Measurements from ENCODE around the gene SCARB1.

SCARB1 gene

DNA sequence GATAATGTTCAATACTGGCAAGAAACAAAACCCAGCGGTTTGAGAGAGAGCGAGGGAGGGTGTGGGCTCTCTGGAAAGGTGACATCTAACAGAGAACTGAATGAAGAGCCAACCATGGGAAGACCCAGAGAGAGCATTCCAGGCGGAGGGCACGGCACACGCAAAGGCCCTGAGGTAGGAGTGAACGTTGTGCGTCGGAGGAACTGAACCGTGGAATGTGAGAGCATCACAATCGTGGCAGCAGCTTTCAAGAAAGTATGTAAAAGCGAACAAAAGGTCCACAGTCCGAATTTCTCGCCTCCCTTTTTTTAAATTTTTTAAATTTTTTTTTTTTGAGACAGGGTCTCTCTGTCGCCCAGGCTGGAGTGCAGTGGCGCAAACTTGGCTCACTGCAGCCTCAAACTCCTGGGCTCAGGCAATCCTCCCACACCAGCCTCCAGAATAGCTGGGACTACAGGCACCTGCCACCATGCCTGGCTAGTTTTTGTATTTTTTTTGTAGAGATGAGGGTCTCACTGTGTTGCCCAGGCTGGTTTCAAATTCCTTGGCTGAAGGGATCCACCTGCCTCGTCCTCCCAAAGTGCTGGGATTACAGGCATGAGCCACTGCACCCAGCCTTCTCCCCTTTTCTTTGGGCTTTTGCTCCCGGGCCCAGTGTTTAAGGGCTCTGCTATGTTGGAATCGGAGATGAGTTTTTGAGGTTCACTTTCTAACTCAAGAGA lies 15.3 kb upstream of the SCARB1 start:
- no peaks in the 10 kb centered on the region for H3K4me1 ChIP-seq (ENCODE audit: control insufficient read depth in 1 of 2, insufficient read depth in 2 of 2, low read length in 2 of 2)
- no peaks in the 10 kb centered on the region for H3K9me3 ChIP-seq (ENCODE audit: control insufficient read depth in 1 of 2, low read length in 2 of 2)
- no peaks in the 10 kb centered on the region for H3K27me3 ChIP-seq (ENCODE audit: low read depth, low read length)
- H3K27ac ChIP-seq (ENCODE audit: low read length) = no peak overlapping the region
- H3K36me3 ChIP-seq (ENCODE audit: control insufficient read depth in 1 of 2, insufficient read depth in 2 of 2, low read length in 2 of 2) = no peaks in the 10 kb centered on the region
- H3K4me3 ChIP-seq (ENCODE audit: low read depth in 1 of 2, low read length in 2 of 2) = no peak overlapping the region

DNA sequence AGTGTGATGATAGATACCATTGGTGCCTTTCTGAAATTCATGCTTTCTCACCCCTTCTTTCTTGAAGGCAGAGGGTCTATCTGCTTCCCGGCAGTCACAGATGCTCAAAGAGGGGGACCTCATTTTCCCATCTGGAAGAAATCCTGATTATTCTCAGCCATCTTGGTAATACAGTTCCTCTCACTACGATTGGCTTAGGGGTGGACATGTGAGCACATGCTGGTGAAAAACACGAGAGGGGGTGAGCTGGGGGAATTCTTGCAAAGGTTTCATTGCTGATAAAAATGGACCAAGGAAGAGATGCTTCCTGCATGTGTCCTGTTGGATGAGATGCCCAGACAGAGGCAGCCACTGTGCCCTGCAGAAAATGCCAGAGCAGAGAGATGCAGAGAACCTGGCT lies 13.8 kb upstream of the SCARB1 start:
- H3K9me3 ChIP-seq (ENCODE audit: control insufficient read depth in 1 of 2, low read length in 2 of 2) = no peaks in the 10 kb centered on the region
- H3K36me3 ChIP-seq (ENCODE audit: control insufficient read depth in 1 of 2, insufficient read depth in 2 of 2, low read length in 2 of 2) = no peaks in the 10 kb centered on the region
- H3K27me3 ChIP-seq (ENCODE audit: low read depth, low read length) = no peaks in the 10 kb centered on the region
- no peaks in the 10 kb centered on the region for H3K4me1 ChIP-seq (ENCODE audit: control insufficient read depth in 1 of 2, insufficient read depth in 2 of 2, low read length in 2 of 2)
- H3K27ac ChIP-seq (ENCODE audit: low read length) = no peak overlapping the region
- H3K4me3 ChIP-seq (ENCODE audit: low read depth in 1 of 2, low read length in 2 of 2) = no peak overlapping the region

DNA sequence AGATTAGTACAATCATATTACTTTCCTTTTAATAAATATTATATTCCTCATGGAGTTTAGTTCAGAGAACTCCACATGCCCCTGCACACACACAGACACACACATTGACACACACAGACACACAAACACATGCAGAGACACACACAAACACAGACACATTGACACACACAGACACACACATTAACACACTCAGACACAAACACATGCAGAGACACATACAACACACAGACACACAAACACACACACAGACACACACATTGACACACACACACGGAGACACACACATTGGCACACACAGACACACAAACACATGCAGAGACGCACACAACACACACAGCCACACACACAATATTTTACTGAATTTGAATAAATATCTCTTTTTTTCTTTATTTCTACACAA lies 12.5 kb upstream of the SCARB1 start:
- Histone ChIP-seq H3K36me3 (ENCODE audit: control insufficient read depth in 1 of 2, insufficient read depth in 2 of 2, low read length in 2 of 2) (no peaks in the 10 kb centered on the region), H3K27me3 (ENCODE audit: low read depth, low read length) (no peaks in the 10 kb centered on the region), H3K9me3 (ENCODE audit: control insufficient read depth in 1 of 2, low read length in 2 of 2) (no peaks in the 10 kb centered on the region), H3K27ac (ENCODE audit: low read length) (no peak overlapping the region), H3K4me1 (ENCODE audit: control insufficient read depth in 1 of 2, insufficient read depth in 2 of 2, low read length in 2 of 2) (no peaks in the 10 kb centered on the region), H3K4me3 (ENCODE audit: low read depth in 1 of 2, low read length in 2 of 2) (no peak overlapping the region)

DNA sequence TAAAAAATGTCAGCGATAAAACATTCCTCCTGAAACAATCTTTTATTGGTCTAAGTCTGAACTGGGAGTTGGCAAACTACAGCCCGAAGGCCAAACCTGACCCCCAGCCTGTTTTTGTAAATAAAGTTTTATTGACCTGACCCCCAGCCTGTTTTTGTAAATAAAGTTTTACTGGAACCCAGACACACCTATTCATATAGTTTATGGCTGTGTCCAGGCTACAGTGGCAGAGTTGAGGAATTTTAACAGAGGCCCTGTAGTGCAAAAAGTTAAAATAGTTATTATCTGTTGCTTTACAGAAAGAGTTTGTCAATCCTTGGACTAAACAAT lies 12.1 kb upstream of the SCARB1 start:
- Histone ChIP-seq H3K27me3 (ENCODE audit: low read depth, low read length) (no peaks in the 10 kb centered on the region), H3K27ac (ENCODE audit: low read length) (no peak overlapping the region), H3K36me3 (ENCODE audit: control insufficient read depth in 1 of 2, insufficient read depth in 2 of 2, low read length in 2 of 2) (no peaks in the 10 kb centered on the region), H3K4me3 (ENCODE audit: low read depth in 1 of 2, low read length in 2 of 2) (no peak overlapping the region), H3K9me3 (ENCODE audit: control insufficient read depth in 1 of 2, low read length in 2 of 2) (no peaks in the 10 kb centered on the region), H3K4me1 (ENCODE audit: control insufficient read depth in 1 of 2, insufficient read depth in 2 of 2, low read length in 2 of 2) (no peaks in the 10 kb centered on the region)

DNA sequence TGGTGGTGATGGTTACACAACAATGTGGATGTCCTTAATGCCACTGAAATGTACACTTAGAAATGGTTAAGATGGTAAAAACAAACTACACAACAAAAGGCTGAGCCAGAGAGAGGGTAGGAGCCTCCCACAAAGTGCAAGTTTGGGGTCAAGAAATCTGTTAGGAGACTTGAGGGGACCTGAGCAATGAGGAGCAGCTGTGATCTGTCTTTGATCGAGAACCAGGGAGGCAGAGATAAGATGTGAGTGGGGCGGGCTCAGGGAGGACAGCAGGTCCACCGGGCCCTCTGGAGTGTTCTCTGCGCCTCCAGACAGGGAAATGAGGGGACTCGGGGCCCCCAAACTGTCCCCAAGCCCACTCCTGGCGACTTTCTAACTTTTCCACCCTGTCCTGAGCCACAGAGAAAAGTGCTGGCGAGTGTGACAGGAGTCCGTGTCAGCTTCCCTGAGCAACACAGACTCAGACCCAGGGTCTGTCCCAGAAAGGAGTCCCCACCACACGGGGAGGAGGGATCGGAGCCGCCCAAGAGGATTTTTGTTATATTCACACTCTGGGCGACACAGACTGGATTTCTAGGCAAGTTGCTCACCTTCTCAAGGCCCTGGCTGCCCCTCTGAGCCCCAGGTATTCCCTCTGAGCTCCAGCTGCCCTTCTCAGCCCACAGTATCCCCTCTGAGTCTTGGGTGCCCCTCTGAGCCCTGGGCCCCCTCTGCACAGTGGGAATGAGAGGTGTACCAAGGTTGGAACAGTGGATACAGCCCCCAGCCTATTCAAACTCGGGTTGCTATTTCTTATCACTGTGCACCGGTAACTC lies 11.5 kb upstream of the SCARB1 start:
- H3K9me3 ChIP-seq (ENCODE audit: control insufficient read depth in 1 of 2, low read length in 2 of 2) = no peaks in the 10 kb centered on the region
- H3K27ac ChIP-seq (ENCODE audit: low read length) = no peak overlapping the region
- no peaks in the 10 kb centered on the region for H3K36me3 ChIP-seq (ENCODE audit: control insufficient read depth in 1 of 2, insufficient read depth in 2 of 2, low read length in 2 of 2)
- H3K27me3 ChIP-seq (ENCODE audit: low read depth, low read length) = no peaks in the 10 kb centered on the region
- H3K4me3 ChIP-seq (ENCODE audit: low read depth in 1 of 2, low read length in 2 of 2) = no peak overlapping the region
- no peaks in the 10 kb centered on the region for H3K4me1 ChIP-seq (ENCODE audit: control insufficient read depth in 1 of 2, insufficient read depth in 2 of 2, low read length in 2 of 2)

DNA sequence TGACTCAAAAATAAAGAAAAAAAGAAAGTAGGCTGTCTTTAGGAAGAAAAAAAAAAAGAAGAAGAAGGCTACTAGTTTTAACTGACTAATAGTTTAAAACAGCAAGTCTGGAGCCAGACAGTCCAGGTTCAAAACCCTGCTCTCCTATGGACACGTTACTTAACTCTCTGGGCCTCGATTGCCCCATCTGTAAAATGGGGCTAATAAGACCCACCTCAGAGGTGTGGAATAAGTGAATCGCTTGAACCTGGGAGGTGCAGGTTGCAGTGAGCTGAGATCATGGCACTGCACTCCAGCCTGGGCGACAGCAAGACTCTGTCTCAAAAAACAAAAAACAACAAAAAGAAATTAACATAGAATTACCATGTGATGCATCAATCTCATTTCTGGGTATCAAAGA lies 10.5 kb upstream of the SCARB1 start:
- Histone ChIP-seq H3K36me3 (ENCODE audit: control insufficient read depth in 1 of 2, insufficient read depth in 2 of 2, low read length in 2 of 2) (no peaks in the 10 kb centered on the region), H3K4me1 (ENCODE audit: control insufficient read depth in 1 of 2, insufficient read depth in 2 of 2, low read length in 2 of 2) (no peaks in the 10 kb centered on the region), H3K27ac (ENCODE audit: low read length) (no peak overlapping the region), H3K9me3 (ENCODE audit: control insufficient read depth in 1 of 2, low read length in 2 of 2) (no peaks in the 10 kb centered on the region), H3K27me3 (ENCODE audit: low read depth, low read length) (no peaks in the 10 kb centered on the region), H3K4me3 (ENCODE audit: low read depth in 1 of 2, low read length in 2 of 2) (no peak overlapping the region)

DNA sequence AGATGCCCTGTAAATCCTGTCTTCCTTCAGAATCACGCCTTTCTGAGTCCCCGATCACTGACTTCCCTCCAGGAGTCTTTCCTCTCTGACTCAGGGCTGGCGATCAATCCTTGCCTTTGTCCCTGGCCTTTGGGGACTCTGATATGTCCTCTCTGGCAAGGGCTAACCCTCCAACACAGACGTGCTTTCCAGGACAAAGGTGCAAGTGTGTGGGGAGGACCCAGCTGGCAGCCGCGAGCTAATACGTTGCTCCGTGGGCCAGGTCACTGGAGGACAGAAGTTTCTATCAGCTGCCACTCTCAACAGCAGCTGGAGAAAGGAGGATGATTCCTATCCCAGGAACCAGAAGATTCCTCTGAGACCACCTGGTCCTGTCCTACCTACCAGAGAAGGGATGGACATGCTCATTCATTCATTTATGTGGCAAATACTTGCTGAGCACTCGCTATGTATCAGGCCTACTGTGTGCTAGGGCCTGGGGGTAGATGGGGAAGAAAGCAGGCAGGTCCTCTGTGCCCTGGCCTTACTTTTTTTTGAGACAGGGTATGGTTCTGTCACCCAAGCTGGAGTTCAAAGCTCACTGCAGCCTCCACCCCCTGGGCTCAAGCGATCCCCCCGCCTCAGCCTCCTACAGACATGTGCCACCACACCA lies 8.5 kb upstream of the SCARB1 start:
- H3K4me3 ChIP-seq (ENCODE audit: low read depth in 1 of 2, low read length in 2 of 2) = no peak overlapping the region
- H3K27ac ChIP-seq (ENCODE audit: low read length) = no peak overlapping the region
- H3K36me3 ChIP-seq (ENCODE audit: control insufficient read depth in 1 of 2, insufficient read depth in 2 of 2, low read length in 2 of 2) = no peaks in the 10 kb centered on the region
- no peaks in the 10 kb centered on the region for H3K4me1 ChIP-seq (ENCODE audit: control insufficient read depth in 1 of 2, insufficient read depth in 2 of 2, low read length in 2 of 2)
- H3K27me3 ChIP-seq (ENCODE audit: low read depth, low read length) = no peaks in the 10 kb centered on the region
- no peaks in the 10 kb centered on the region for H3K9me3 ChIP-seq (ENCODE audit: control insufficient read depth in 1 of 2, low read length in 2 of 2)

DNA sequence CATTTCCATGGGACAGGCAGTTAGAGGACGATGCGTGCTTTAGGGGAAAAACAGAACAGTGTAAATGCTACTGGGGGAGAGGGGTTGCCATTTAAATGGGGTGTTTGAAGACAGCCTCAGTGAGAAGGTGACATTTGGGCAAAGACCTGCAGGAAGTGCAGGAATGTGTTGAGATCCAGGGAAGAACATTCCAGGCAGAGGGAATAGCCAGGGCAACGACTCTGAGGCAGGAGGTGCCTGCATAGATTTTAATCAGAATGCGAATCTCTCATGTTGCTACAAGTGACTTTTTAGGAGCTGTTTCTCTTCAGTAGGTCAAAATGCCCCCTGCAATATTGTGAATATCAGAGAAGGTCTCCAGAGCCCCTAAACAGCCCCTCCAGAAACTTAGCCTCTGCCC lies 7.6 kb upstream of the SCARB1 start:
- Histone ChIP-seq H3K9me3 (ENCODE audit: control insufficient read depth in 1 of 2, low read length in 2 of 2) (no peaks in the 10 kb centered on the region), H3K4me1 (ENCODE audit: control insufficient read depth in 1 of 2, insufficient read depth in 2 of 2, low read length in 2 of 2) (no peaks in the 10 kb centered on the region), H3K27ac (ENCODE audit: low read length) (no peak overlapping the region), H3K36me3 (ENCODE audit: control insufficient read depth in 1 of 2, insufficient read depth in 2 of 2, low read length in 2 of 2) (no peaks in the 10 kb centered on the region), H3K4me3 (ENCODE audit: low read depth in 1 of 2, low read length in 2 of 2) (no peak overlapping the region), H3K27me3 (ENCODE audit: low read depth, low read length) (no peaks in the 10 kb centered on the region)

DNA sequence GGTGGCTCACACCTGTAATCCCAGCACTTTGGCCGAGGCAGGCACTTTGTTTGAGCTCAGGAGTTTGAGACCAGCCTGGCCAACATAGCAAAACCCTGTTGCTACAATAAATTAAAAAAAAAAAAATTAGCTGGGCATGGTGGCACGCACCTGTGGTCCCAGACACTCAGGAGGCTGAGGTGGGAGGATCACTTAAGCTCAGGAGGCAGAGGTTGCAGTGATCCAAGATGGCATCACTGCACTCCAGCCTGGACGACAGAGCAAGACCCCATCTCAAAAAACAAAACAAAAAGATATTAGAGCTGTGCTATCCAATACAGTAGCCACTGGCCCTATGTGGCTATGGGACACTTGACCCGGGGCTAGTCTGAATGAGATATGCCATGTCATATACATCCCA lies 6.9 kb upstream of the SCARB1 start:
- Histone ChIP-seq H3K4me3 (ENCODE audit: low read depth in 1 of 2, low read length in 2 of 2) (no peak overlapping the region), H3K4me1 (ENCODE audit: control insufficient read depth in 1 of 2, insufficient read depth in 2 of 2, low read length in 2 of 2) (no peaks in the 10 kb centered on the region), H3K27me3 (ENCODE audit: low read depth, low read length) (no peaks in the 10 kb centered on the region), H3K27ac (ENCODE audit: low read length) (no peak overlapping the region), H3K36me3 (ENCODE audit: control insufficient read depth in 1 of 2, insufficient read depth in 2 of 2, low read length in 2 of 2) (no peaks in the 10 kb centered on the region), H3K9me3 (ENCODE audit: control insufficient read depth in 1 of 2, low read length in 2 of 2) (no peaks in the 10 kb centered on the region)

DNA sequence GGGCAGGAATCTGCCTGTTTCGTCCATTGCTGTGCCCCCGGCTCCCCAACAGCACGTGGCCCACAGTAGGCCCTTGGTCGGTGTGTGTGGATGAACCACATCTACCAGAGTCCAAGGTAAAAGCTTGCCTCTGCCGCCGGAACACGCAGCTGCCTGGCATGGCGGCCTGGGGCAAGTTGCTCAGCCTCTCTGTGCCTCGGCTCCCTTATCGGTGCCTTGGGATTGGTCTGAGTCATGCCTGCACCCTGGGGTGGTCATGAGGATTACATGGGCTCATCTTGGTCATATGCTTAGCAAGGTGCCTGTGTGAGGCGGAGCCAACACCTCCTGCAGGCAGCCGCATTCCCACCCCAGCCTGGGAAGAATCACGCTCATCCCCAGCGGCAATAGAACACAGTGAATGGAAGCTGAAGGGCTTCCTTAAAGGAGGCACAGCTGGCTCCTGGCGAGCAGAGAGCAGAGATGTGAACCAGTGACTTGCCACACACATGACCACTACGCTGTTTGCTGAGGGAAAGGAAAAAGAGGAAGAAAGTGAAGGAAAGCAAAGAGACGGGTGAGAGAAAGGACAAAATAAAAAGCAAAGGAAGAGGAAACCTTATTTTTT lies 5.5 kb upstream of the SCARB1 start:
- no peaks in the 10 kb centered on the region for H3K4me1 ChIP-seq (ENCODE audit: control insufficient read depth in 1 of 2, insufficient read depth in 2 of 2, low read length in 2 of 2)
- no peaks in the 10 kb centered on the region for H3K9me3 ChIP-seq (ENCODE audit: control insufficient read depth in 1 of 2, low read length in 2 of 2)
- H3K27me3 ChIP-seq (ENCODE audit: low read depth, low read length) = no peaks in the 10 kb centered on the region
- no peak overlapping the region for H3K27ac ChIP-seq (ENCODE audit: low read length)
- no peaks in the 10 kb centered on the region for H3K36me3 ChIP-seq (ENCODE audit: control insufficient read depth in 1 of 2, insufficient read depth in 2 of 2, low read length in 2 of 2)
- H3K4me3 ChIP-seq (ENCODE audit: low read depth in 1 of 2, low read length in 2 of 2) = no peak overlapping the region

DNA sequence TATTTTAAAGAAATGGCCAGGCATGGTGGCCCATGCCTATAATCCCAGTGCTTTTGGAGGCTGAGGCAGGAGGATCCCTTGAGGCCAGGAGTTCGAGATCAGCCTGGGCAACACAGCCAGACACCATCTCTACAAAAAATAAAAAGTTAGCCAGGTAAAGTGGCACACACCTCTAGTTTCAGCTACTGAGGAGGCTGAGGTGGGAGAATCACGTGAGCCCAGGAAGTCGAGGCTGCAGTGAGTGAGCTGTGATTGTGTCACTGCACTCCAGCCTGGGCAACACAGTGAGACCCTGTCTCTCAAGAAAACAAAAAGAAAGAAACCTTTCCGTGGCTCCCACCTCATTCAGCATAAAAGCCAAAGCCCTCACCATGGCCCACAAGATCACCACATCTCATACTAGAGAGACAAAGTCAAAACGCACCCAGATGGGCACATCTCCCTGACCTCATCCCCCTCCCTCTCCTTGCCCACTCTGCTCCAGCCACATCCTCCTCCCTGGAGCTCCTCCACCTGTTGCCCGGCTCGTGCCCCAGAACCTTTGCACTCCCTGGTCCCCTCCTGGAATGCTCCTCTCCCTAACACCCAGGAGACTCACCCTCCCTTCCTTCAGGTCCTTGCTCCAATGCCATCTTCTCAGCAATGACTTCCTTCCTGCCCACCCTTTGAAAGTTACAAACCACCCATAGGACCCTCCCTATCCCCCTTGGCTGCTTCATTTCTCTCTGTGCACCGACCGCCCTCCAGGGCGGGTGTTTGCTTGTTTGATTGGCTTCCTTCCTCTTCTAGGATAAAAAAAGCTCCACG lies 4.8 kb upstream of the SCARB1 start:
- no peaks in the 10 kb centered on the region for H3K9me3 ChIP-seq (ENCODE audit: control insufficient read depth in 1 of 2, low read length in 2 of 2)
- H3K27me3 ChIP-seq (ENCODE audit: low read depth, low read length) = no peaks in the 10 kb centered on the region
- H3K4me1 ChIP-seq (ENCODE audit: control insufficient read depth in 1 of 2, insufficient read depth in 2 of 2, low read length in 2 of 2) = peaks cover 0 to under 1% of the 10 kb centered on the region in 2 donors
- H3K4me3 ChIP-seq (ENCODE audit: low read depth in 1 of 2, low read length in 2 of 2) = no peak overlapping the region
- H3K27ac ChIP-seq (ENCODE audit: low read length) = no peak overlapping the region
- H3K36me3 ChIP-seq (ENCODE audit: control insufficient read depth in 1 of 2, insufficient read depth in 2 of 2, low read length in 2 of 2) = no peaks in the 10 kb centered on the region
